HG03280 (cell line): ENCODE measurements around the gene DLGAP3.
"Not testable (repeated sequence)": the region's sequence is repeated elsewhere in the genome, so short reads cannot be mapped to it uniquely, and the experiment has no call there.

ENCODE experiments used
- ATAC-seq: cut with Tn5 transposase; IDR thresholded peaks from one replicate; pipeline ENCODE4 v1.9.1; 2021; ENCODE audit warnings: mild to moderate bottlenecking, moderate library complexity; ENCODE audit not compliant: unreplicated experiment

The DLGAP3 gene

DNA sequence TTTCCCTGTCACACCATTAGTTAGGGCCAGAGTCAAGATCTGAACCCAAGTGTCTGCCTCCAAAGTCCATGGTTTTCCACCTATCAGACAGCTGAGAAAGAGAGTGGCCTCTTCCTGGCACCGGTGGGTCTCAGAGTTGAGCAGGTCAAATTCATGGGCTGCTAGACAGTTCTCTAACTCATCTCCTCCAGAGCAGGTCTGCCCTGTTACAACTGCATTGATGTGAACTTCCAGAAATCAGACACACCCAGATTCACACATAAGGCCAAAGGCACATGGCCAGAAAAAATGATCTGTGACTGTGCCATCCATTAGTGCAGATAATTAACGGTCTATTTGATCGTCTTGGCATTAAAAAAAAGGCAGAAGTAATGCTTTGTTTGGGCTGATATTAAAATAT, 87.4 kb downstream of the DLGAP3 start:
- ATAC-seq, result no peak

DNA sequence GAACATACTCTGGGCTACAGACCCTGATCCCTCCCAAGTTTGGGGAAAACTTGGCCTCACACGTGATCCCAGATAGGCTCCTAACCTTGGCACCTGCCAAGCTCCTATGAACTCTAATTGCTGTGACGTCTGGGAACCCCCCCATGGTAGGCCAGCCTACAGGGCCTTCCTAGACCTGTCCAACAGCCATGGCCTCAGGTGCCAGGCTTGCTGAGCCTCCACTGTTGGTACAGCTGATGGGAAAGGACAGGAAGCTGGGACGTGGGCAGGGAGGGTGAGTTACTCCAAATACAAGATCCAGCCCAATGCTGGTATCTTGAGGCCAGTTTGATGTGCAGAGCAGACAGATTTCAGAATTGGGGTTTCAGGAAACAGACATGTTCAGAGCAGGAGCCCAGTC, 89.0 kb downstream of the DLGAP3 start:
- ATAC-seq, result no peak

DNA sequence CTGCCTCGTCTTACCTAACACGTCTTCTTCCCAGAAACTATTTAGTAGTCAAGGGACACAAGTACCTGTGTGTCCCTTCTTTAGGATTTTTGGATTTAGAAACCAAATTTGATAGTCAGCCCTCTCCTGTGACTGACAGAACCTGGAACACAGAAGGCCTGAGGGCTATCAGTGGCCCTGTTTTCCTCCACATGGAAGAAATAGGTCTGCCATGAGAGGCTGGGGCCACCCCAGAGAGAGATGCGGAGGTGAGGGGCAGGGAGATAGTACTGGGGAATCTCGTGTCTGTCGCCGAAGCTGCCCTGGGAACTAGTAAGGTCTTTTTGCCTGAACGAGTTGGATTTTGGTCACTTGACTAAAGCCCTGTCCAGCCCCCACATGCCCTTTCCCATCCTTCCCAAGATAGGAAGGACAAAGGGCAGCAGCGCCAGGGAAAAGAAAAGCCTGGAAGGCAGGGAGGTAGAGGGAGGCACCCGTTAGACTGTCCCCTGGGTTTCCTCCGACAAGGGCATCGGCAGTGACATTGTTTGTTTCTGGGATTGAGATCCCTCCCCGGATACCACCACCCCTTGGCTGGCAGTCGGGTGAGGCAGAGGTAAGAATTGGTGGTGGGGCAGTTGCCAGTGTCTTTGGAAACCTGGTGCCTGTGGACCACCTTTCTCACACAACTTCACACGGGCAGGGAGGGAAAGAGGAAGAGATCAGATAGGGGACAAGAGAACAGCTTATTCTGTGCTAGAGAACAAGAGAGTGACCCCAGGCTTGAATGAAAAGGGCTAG, 89.7 kb downstream of the DLGAP3 start:
- ATAC-seq, result no peak

DNA sequence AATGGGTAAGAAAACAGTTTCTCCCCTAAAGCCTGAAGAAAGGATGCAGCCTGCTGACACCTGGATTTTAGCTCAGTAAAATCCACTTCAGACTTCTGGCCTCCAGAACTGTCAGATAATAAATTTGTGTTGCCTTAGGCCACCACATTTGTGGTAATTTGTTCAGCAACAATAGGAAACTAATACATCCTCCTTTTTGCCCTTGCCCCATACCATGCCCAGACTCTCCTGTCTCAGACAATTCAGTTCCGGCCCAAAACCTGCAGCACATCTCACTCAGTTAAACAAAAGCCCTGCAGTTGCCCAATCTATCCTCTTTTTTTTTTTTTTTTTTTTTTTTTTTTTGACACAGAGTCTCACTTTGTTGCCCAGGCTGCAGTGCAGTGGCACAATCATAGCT, 95.7 kb downstream of the DLGAP3 start:
- no peak for ATAC-seq

DNA sequence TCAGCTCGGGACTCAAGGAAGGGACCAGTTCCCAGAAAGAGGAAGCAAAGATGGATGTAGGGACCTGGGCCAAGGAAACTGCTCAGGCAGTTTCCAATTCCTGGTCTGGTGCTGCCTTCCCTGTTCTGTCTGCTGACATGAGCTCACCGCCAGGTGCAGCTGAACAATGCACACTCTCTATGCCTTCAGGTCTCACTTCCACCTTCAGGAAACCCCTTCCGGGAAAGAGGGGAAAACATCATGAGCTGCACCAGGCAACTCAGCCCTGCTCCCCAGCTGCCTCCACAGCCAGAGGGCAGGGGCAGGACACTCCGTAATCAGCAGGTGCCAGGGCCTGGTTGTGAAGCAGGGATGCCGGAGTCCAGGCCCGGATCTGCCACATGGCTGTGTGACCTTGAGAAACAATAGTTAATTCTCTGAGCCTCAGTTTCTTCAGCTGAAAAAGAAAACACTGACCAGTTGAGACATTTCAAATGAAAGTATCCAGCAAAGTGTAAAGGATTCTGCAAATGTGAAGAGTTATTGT, 97.7 kb downstream of the DLGAP3 start:
- no peak for ATAC-seq

DNA sequence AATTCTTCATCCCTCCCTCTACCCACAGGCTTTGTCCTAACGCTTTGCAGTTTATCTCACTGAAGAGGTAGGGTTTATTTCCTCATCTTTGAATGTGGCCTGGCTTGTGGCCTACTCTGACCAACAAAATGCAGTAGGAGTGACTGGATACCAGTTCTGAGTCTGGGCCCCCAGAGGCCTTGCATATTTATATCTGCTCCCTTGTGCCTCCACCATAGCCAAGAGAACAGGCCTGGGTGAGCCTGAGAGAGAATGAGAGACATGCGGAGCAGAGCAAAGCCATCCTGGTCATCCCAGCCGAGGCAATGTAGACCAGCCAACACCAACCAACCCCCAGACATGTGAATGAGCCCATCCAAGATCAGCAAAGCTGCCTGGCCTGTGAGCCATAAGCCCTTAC, 100.2 kb downstream of the DLGAP3 start:
- ATAC-seq, result no peak

DNA sequence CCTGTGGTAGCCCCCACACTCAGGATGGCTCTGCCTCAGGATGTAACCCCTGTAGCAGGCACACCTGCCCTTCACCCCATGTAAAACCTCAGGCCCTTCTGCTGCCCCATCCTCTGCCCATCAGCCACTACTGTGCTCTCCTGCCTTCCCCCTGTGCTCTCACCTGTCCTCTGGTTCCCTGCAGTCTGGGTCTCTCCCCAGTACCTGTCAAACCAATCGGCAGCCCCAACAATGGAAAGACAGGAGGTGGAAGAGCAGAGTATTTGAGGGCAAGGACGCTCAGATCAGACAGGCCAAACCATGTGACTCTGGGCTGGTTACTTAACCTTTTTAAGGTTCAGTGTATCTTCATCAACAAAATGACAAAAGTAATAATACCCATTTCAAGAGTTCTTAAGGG, 100.8 kb downstream of the DLGAP3 start:
- ATAC-seq, result no peak

DNA sequence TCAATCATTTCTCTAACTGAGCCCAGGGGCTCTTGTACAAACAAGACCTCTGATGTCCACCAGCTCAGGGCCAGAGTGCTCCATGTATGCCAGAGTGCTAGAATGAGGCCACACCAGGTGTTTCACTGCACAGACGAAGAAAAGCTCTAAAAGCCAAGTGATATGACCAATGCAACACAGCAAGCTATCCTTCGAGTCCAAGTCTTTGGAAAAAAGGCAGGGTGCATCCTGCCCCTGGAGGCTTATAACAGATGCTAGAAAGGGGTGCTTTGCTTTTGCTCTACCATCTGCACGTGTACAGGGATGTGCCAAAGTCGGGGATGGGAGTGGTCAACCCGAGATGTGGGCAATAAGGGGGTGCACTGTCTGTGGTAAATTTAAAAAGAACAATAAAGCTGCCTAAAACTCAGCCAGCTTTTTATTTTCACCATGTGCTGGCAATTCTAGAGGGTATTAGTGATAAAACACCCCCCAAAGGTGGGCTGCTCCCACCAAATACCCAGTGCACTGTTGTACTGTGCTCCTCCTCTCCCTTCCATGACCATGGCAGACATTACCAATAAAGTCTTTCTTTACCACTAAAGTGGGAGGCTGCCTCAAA, 102.0 kb downstream of the DLGAP3 start:
- no peak for ATAC-seq

DNA sequence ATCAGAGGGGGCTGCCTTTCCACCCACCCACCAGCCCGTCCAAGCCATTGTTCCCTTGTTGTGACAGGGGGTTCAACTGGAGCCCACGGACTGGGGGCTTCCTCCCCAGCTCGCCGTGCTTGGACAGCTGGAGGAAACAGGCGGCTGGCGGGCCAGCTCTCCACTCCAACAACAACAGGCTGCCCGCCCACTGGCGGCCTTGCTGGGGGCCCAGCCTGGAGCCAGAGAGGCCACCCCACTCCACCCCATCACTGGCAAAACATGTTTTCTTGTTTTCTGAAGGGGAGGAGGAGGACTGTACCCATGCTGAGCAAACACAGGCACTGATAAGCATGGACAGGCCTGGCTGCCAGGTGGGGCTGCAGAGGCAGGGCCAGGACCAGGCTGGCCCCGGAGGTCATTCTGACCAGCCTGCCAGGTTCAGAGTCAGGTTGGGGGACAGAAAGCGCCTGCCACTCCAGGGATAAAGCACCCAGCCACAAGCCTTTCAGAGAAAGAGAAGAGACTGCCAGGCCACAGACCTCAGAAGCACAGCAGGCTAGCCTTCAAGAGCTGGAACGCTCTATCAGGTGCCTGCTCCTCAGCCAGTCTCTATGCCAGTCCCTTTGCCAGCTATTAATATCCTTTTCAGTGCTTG, 103.9 kb downstream of the DLGAP3 start:
- no peak for ATAC-seq

DNA sequence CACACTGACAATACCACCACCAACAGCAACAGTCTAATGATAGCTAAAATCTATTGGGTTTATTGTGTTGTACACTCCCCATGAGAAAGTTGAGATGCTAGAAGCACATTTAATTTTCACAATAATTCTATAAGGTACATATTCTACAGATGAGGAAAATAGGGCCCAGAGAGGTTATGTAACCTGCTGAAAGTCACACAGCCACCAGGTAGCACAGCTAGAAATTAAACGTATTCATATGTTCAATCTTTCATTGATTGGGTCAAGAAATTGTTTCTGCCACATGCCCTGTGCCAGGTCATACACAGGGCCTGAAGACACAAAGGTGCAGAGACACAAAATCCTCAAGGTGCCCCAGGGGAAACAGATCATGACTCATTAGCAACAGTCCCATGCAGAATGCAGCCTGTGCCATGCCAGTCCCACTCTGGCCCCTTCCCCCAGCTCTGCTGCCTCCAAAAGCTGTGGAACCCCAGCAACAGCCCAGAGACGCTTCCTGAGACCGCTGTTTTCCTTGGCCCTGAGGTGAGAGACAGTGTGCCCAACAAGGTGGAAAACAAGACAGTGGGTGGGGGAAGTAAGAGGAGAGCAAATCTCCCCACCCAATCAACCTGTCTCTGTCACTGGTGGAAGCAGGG, 104.5 kb downstream of the DLGAP3 start:
- no peak for ATAC-seq

DNA sequence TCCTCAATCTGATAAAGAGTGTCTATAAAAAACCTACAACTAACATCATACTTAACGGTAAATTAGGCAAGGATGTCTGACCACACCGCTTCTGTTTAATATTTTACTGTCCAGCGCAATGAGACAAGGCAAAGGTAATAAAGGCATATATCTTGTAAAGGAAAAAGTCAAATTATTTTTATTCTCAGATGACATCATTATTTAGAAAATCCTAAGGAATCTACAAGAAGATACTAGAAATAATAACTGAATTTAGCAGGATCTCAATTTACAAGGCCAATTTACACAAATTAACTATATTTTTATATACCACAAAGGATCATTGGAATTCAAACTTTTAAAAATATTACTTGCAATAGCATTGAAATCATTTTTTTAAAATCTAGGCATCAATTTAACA, 107.2 kb downstream of the DLGAP3 start:
- no peak for ATAC-seq

DNA sequence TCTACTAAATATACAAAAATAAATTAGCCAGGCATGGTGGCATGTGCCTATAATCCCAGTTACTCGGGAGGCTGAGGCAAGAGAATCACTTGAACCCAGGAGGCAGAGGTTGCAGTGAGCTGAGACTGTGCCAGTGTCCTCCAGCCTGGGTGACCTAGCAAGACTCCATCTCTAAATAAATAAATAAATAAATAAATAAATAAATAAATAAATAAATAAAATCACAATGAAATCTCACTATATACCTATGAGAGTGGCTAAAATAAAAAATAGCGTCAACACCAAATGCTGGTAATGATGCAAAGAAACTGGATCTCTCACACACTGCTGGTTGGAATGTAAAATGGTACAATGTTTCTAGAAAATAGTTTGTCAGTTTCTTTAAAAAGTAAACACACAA, 110.6 kb downstream of the DLGAP3 start:
- not testable (repeated sequence) for ATAC-seq

DNA sequence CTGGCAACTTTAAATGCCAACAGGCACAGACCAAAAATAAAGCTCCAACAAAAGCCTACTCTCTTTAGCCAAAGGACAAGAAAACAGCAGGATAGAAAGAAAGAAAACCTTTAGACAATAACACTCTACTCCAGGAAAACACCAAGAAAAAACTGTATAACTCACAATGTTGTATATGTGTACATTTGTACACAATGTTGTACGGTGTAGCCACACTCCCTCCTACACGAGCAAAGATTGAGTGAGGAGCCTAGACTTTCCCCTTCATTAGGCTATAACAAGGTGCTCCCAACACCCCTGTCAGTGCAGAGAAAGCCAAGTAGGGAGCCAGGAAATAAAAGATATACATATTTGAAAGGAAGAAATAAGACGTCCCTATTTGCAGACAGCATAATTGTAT, 112.7 kb downstream of the DLGAP3 start:
- no peak for ATAC-seq

DNA sequence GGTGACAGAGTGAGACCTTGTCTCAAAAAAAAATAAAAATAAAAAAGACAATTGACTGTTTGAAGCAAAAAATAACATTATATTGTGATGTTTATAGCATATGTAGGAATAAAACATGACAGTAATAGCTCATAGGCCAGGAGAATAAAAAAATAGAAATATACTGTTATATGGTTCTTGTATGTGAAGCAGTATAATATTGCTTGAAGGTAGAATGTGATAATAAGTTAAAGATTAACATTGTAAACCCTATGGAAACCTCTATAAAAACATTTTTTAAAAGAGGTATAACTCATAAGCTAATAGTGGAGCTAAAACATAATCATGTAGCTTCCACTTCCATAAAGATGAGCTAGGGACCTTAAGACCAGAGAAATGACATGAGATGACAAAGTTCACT, 113.1 kb downstream of the DLGAP3 start:
- ATAC-seq, result no peak
